Measurements from ENCODE around the gene CCNL2. TPM values are rescaled to one million over a fixed set of nuclear protein-coding genes. Genes with fewer than 3 reads are reported as not detected.

The CCNL2 gene
- total and polyA plus RNA-seq, 12 donors, result 38.5 to 243 (median 48.0) TPM

GRCh38 chr1:1425426-1425752, 26.3 kb upstream of the CCNL2 start:
- intact Hi-C loops (cut with DNase I), result no loop called here
- Histone ChIP-seq H3K27me3 (peaks cover 0 to 45% (median 11%) of the 10 kb centered on the region in 7 donors), H3K27ac (no peak overlapping the region), H3K4me1 (peaks cover 7 to 38% (median 19%) of the 10 kb centered on the region in 9 donors), H3K36me3 (no peaks in the 10 kb centered on the region), H3K9me3 (no peaks in the 10 kb centered on the region), H3K4me3 (no peak overlapping the region)
- no peak for ATAC-seq
- no peak for TF ChIP-seq CTCF (IDR thresholded peaks at IDR 0.05)
- no peak for DNase-seq
- WGBS, 2 donors, result 75 to 81% methylated on average over 12 of the region's 12 CpGs

DNA sequence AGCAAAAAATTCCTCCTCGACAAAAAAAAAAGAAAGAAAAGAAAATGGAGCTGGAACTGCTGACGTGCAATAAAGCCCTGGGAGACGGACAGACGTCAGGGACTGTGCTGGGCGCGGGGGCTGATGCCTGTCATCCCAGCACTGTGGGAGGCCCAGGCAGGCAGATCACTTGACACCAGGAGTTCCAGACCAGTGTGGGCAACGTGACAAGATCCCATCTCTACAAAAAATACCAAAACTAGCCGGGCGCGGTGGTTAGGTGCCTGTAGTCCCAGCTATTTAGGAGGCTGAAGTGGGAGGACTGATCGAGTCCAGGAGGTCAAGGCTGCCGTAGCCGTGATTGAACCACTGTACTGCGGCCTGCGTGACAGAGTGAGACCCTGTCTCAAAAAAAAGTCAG, 25.6 kb upstream of the CCNL2 start:
- Histone ChIP-seq H3K36me3 (no peaks in the 10 kb centered on the region), H3K27ac (no peak overlapping the region), H3K9me3 (no peaks in the 10 kb centered on the region), H3K4me1 (peaks cover 4 to 32% (median 13%) of the 10 kb centered on the region in 9 donors), H3K27me3 (peaks cover 0 to 44% (median 11%) of the 10 kb centered on the region in 7 donors), H3K4me3 (no peak overlapping the region)
- no peak for DNase-seq
- TF ChIP-seq CTCF (IDR thresholded peaks at IDR 0.05), result no peak
- ATAC-seq, result no peak
- intact Hi-C loops (cut with DNase I), result no loop called here
- 81 to 89% methylated on average over 15 of the region's 15 CpGs for WGBS, 2 donors

GRCh38 chr1:1423245-1423597, 24.1 kb upstream of the CCNL2 start:
- H3K27ac ChIP-seq, result peak overlapping the region in 2 of 10 donors; percentile 3 to 34
- no peak for DNase-seq
- intact Hi-C loops (cut with DNase I), result no loop called here
- peaks cover 0 to 23% (median 8%) of the 10 kb centered on the region in 9 donors for H3K4me1 ChIP-seq
- H3K9me3 ChIP-seq, result no peaks in the 10 kb centered on the region
- H3K4me3 ChIP-seq, result no peak overlapping the region
- TF ChIP-seq CTCF (IDR thresholded peaks at IDR 0.05), result no peak
- no peaks in the 10 kb centered on the region for H3K36me3 ChIP-seq
- ATAC-seq, result no peak
- H3K27me3 ChIP-seq, result peaks cover 0 to 35% (median 11%) of the 10 kb centered on the region in 7 donors
- WGBS, 2 donors, result 81 to 86% methylated on average over 7 of the region's 7 CpGs

DNA sequence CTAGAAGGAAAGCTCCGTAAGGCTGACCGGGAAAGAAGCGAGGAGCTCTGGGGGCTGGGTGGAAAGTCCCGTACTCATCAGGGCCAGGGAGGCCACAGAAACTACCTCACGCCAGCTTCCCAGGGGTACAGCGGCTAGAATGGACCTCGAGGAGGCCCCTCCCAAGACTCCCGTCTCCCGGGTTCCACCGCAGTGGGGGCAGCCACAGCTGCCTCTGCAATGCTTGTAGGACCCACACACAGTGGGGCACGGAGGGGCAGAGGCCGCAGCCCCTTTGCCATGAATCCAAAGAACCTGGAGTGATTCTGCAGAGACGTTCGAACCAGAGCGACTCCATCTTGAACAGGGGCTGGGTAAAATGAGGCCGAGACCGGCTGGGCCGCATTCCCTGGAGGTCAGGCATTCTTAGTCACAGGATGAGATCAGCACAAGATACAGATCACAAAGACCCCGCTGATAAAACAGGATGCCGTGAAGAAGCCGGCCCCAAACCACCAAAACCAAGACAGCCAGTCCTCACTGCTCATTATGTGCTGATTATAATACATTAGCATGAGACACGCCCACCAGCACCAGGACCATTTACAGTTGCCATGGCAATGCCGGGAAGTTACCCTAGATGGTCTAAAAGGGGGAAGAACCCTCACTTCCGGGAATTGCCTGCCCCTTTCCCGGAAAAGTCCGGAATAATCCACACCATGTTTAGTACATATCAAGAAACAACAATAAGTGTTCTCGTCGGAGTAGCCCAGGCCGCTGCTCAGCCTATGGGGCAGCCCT, 23.5 kb upstream of the CCNL2 start:
- ATAC-seq (no peak), DNase-seq (peak in 1 of 2 donors; percentile 17)
- Histone ChIP-seq H3K27me3 (peaks cover 0 to 33% (median 11%) of the 10 kb centered on the region in 7 donors), H3K4me3 (no peak overlapping the region), H3K36me3 (no peaks in the 10 kb centered on the region), H3K9me3 (no peaks in the 10 kb centered on the region), H3K27ac (peak overlapping the region in 2 of 10 donors; percentile 3 to 34), H3K4me1 (peaks cover 0 to 23% (median 8%) of the 10 kb centered on the region in 9 donors)
- no peak for TF ChIP-seq CTCF (IDR thresholded peaks at IDR 0.05)
- intact Hi-C loops (cut with DNase I), result no loop called here
- WGBS, 2 donors, result 54 to 56% methylated on average over 29 of the region's 29 CpGs
